CD4-positive, alpha-beta T cell treated with Interleukin-10 for 1 hour (primary cell): Measurements from ENCODE around the gene FBXW7.

Experiments used
- DNase-seq: peaks from one replicate; pipeline ENCODE4 v3.0.0-alpha.2; 2020

Gene FBXW7

GRCh38 chr4:152277333-152277732, 258.6 kb downstream of the FBXW7 start:
- DNase-seq = no peak

GRCh38 chr4:152273343-152273742, 262.5 kb downstream of the FBXW7 start:
- DNase-seq = no peak
